GM19238 (cell line): Measurements from ENCODE around the gene TSC1.

ENCODE experiments used
- DNase-seq: peaks from one replicate; pipeline ENCODE4 v3.0.0; 2011; ENCODE audit warnings: low spot score; ENCODE audit not compliant: insufficient read length

Gene TSC1

DNA sequence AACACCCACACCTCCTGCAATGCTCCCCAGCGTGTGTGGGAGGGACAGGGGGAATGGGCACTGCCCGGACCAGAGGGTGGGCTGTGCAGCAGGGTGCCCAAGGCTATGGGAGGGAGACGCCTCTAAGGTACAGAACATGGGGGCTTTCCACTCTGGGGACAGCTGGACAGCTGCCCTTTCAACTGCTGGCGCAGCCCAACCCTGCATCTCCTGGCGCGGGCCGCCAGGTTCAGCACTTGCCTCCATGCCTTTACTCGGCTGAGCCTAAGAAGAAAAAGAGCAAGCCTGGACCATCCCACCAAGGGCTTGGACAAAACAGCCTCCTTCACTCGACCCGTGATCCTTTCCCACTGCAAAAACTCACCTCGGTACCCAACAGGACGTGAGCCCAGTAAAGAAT, 81.3 kb downstream of the TSC1 start:
- no peak for DNase-seq

DNA sequence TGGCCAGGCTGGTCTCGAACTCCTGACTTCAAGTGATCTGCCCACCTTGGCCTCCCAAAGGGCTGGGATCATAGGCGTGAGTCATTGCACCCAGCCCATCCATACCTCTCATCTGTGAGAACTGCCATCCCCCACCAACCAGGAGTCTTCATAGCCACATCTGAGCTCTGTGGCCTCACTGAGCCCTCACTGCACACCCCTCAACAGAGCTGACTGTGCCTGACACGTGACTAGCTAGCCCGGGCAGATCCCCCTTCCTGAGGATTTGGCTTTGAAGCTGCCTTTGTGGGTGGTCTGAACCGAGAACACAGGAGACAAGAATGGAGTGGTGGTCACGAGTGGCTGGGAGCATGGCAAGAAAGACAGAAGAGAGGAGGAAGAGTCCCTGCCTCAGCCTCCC, 81.9 kb downstream of the TSC1 start:
- DNase-seq = no peak

DNA sequence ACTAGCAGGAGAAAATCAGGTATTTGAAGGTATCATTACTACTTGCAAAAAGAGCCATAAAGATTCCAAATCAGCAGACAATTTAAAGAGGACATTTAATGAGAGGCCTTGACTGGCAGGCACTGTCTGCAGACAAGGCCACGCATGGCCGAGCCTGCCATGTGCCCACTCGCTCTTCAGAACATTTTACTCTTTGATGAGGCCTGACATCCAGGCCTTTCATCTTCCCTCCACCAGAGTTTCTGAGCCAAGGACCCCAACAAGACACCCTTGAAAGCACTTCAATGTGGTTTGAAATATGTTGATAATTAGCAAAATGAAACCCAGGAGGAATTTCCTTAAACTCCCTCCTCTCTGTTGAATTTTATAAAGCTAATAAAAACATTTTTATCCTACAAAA, 82.8 kb downstream of the TSC1 start:
- DNase-seq = no peak

DNA sequence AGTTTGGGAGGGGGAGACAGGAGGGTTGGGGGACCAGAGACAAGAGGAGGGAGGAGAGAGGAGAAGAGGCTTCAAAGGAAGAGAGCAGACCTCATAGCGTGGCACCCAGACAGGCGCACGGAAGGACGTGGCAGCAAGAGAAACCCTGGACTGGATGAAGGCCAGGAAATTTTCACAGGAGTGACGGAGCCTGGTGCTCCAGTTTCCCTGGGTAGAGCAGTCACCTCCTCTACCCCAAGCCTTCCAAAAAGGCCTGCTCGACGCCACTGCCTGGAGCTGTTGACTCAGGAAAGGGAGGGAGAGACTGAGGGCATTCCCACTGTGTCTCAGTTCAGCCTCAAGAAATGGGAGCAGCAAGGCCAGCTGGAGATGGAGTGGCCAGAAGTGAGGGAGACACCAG, 85.7 kb downstream of the TSC1 start:
- DNase-seq = no peak

DNA sequence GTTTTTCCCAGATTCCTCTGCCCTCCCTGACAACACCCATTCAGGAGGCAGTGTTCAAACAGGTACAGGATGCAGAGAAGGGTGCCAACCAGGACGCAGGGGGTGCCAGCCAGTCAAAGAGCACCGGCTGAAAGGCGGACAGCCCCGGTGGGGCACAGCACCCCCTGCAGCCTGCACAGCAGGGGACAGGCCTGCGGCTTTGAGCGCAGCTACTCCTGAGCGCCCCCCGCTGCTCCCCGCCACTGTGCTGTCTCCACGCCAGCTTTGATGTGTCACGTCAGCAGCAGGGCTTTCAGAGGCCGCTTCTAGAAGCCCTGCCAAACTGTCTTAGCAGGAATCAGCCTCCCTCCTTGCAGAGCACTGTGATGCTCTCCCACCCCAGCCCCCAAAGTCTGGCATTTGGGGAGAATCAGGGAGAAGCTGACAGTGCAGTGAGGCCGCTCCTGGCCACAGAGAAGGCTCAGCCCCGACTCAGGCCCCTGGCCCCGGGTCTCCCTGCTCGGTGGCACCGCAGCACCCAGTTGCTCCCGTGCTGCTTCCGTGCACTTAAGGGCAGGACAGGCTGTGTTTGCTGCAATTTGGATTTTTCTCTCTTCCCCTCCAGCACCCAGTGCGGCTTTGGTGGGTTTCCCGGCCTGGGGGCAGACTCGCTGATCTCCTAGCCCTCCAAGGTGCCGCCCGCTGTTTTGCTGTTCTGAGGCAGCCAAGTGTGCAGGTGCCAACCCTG, 86.6 kb downstream of the TSC1 start:
- no peak for DNase-seq

DNA sequence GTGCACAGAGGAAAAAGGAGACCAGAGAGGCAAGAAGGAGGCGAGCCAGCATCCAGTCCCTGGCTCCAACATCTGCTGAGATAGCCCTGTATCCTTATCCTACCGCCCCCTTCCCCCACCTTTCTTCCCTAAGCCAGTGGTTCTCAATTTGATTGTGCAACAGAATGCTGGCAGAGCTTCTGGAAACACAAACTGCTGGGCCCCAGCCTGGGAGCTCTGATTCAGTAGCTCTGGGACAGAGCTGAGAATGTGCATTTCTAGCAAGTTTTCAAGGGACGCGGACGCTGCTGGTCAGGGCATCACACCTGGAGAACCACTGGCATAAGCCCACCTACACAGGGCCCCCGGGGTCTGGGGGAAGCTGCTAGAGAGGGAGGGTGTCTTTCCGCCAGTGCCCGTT, 87.4 kb downstream of the TSC1 start:
- no peak for DNase-seq

DNA sequence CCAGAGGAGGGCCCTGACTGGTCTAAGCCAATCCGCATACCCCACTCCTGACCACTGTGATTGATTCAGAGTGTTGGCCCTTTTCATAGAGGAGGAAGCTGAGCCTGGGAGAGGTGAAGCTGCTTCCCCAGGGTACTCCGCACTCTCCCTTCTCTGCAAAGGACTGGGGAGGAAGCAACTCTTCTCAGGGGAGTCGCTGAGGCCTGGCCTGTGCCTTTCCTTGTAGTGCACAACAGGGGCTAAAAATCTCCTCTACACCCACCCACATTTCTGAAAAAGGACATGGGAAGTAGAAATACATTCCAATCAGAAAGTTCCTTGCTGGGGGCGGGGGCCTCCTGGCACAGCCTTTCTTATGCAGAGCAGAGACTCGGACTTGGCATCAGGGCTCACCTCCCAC, 88.5 kb downstream of the TSC1 start:
- no peak for DNase-seq

DNA sequence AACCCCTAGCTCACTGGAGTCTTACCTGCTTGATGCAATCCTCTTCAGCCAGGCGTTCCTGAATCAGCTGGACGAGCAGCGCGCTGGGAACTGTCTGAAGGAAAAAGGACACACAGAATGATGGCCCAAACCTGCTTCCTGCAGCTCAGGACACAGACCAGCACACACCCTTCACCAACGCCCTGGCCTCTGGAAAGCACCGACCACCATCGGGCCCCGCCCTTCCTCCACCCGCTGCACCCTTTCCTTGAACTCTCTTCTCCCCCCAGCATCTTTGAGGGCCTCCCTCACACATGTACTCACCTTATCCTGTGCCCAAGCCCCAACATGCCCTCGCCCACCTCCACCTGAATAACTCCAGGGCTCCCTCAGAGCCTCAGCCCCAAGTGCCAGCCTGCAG, 89.6 kb downstream of the TSC1 start:
- no peak for DNase-seq

DNA sequence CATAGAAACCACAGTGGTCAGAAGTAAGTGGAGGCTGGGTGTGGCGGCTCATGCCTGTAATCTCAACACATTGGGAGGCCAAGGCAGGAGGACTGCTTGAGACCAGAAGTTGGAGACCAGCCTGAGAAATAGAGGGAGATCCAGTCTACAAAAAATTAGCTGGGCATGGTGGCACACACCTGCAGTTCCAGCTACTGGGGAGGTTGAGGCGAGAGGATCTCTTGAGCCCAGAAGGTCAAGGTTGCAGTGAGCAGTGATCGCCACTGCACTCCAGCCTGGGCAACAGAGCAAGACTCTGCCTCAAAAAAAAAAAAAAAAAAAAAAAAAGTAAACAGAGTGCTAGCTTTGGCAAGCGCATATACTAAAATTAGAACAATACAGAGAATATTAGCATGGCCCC, 90.9 kb downstream of the TSC1 start:
- no peak for DNase-seq

DNA sequence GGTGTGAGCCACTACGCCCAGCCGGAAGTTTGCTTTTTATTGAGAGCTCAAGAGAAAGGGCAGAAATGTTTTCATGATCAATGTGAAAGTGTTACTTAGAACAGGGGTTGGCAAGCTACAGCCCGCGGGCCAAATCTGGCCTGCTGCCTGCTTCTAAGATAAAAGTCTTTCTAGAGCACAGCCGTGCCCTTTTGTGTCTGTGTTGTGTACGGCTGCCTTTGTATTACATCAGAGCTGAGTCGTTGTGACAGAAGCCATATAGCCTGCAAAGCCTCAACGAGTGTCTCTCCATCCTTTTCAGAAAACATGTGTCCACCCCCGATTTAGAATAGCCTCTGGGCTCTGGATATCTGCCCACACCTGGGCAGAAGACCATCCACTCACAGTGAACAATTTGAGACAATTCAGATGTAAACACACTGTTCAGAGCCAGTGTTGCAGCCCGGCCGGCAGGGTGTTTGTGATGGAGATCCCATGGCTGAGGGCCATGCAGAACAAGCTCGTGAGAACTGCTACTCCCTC, 95.2 kb downstream of the TSC1 start:
- no peak for DNase-seq

DNA sequence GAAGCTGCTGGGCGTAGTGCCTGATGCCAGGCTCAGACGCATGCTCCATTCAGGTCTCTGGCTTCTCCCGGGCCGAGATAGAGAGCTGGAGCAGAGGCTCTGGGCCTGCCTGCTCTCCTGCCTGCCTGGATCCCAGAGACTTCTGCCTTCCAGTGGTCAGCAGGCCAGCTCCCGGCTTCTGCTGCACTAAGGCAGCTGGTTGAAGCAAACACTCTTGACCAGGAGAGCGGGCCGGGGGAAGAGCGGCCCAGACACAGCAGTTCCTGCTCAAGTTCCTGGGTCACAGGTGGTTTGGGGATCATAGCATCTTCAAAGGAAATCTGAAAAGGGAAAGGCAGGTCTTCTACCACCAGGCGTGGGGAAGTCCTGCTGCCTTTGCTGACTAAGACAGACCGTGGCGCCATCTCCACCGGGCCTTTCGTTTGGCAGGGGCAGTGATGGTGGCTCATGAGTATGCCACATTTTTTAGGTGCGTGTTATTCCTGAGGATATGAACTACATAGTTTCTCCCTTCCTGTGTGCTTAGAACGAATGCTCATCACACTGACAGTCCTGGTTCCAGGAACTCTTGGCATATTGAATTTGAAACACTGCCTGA, 97.4 kb downstream of the TSC1 start:
- no peak for DNase-seq

DNA sequence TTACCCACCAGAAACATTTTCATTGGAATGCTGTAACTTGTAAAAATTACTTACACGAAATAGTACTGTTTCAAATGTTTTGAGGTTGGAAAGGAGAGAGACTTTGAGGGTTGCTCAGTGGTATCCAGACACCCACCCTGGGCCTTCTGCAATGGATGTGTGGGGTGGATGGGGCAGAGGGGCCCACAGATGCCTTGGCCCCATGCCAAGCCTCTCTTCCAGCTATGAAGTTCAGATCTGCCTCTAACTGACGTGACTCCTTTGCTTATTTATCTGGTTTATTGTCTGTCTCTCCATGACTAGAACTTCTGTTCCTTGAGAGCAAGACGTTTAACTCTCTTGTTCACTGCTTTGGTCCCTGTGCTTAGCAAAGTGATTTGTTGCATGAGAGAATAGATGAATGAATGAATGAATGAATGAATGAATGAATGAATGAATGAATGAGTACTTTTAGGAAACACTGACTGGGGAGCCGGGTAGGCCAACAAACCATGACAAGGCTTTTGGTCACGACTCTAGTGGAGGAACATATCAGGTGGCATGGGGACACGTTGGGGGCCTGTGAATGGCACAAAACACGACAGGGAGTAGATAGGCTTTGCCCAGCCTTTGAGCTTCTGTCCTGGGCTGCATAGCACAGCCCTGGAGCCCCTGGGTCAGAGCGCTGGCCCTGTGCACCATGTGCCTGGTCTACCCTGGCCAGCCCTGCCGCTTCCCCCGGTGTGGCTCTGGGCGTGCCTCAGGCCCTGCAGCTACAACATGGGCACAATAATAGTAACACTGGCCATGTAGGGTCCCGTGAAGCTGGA, 98.1 kb downstream of the TSC1 start:
- DNase-seq = no peak

DNA sequence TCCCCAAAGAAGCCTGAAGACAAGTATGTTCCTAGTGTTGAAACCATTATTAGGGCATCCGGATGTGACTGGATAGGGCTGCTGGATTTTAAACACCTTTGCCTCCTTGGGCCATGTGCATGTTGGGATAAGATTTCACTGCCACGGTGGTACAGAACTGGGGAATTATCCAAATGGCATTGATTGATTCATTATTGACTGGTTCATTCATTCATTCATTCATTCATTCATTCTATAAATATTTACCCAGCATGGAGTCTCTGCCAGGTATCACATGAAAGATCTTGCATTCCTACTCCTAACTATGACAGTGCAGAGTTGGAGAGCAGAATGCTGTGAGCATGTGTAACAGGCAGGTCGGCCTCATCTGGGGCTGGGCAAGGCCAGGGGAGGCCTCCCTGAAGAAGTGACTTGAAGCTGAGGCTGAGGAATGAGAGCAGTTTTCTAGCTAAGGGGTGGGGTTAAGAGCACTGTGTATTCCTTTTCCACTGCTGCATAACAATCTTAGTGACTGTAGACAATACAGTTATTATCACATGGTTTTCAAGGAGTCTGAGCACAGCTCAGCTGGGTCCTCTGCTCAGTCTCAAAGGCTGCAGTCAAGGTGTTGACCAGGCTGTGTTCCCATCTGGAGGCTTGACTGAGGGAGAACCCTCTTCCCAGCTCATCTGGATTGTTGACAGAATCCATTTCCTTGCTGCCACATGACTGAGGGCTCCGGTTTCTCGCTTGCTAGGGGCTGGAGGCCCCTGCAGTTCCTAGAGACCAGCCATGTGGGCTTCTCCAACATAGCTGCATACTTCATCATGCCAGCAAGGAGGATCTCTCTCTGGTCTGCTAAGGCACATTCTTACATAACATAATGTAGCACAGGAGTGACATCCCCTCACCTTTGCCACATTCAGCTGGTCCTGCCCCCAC, 102.0 kb downstream of the TSC1 start:
- no peak for DNase-seq
